Left cardiac atrium (tissue), 4 donors: ENCODE measurements around the gene CRKL. TPM values are rescaled to one million over a fixed set of nuclear protein-coding genes. Genes with fewer than 3 reads are reported as not detected.
"Not testable (repeated sequence)": the region's sequence is repeated elsewhere in the genome, so short reads cannot be mapped to it uniquely, and the experiment has no call there.

Experiments used
- ATAC-seq, 2 donors: fragments of 200-7000 bp; cut with Tn5 transposase; one replicate each; pipeline ENCODE4 v1.9.1; 2020; ENCODE audit warnings: mild to moderate bottlenecking in 2 of 2, moderate library complexity in 2 of 2
- DNase-seq: peaks from one replicate; pipeline ENCODE4 v3.0.0-alpha.2; 2020
- intact Hi-C, 2 donors: fragments of 100-400 bp; cut with DNase I; formaldehyde crosslinking; loops; one replicate each; pipeline versions ENCODE4 v1.14.1 to v1.15.1; 2022 to 2023
- total RNA-seq, 2 donors: library from RNA; stranded (reverse); fragmentation: NEBNext Ultra II Directional; extraction: Animal tissue kit (Norgen Biotek cat#: 25700); gene quantifications; one replicate each; pipeline ENCODE4 v1.2.1, GENCODE V29; 2021
- donor health status: DM: no; HTN: yes; CAD: no.
- donor health status: DM: no; HTN: yes; CAD: no; lungs with severe emphysema.
- donor health status: DM: yes; HTN: yes; CAD: no.
- donor health status: Dilated cardiomyopathy.

The CRKL gene
- total RNA-seq, 2 donors from 2014 or later = 48.7 to 50.2 TPM

DNA sequence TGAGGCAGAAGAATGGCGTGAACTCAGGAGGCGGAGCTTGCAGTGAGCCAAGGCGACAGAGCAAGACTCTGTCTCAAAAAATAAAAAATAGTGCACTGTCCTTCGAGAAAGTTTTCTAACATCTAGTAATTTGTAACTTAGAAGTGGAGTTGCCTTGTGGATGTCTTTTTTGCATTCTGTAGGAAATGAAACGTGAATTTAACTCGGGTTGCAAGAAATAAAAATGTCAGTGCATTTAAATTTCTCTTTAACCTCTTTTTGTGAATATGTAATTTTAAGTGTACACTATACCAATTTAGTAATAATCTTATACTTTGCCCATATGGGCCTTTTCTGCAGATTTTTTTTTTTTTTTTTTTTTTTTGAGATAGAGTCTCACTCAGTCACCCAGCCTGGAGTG is 26.2 kb upstream of the CRKL start:
- intact Hi-C loops = no loop called here
- no peak for DNase-seq
- ATAC-seq = no peak

DNA sequence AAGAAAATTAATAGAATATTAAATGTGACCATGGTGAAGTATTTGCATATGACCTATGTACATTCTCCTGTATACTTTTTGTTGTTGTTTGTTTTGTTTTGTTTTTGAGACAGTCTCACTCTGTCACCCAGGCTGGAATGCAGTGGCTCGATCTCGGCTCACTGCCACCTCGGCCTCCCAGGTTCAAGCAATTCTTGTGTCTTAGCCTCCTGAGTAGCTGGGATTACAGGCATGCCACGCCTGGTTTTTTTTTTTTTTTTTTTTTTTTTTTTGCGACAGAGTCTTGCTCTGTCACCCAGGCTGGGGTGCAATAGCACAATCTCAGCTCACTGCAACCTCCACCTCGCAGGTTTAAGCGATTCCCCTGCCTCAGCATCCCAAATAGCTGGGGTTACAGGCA is 19.5 kb upstream of the CRKL start:
- ATAC-seq, DNase-seq, intact Hi-C loops: not testable (repeated sequence)

DNA sequence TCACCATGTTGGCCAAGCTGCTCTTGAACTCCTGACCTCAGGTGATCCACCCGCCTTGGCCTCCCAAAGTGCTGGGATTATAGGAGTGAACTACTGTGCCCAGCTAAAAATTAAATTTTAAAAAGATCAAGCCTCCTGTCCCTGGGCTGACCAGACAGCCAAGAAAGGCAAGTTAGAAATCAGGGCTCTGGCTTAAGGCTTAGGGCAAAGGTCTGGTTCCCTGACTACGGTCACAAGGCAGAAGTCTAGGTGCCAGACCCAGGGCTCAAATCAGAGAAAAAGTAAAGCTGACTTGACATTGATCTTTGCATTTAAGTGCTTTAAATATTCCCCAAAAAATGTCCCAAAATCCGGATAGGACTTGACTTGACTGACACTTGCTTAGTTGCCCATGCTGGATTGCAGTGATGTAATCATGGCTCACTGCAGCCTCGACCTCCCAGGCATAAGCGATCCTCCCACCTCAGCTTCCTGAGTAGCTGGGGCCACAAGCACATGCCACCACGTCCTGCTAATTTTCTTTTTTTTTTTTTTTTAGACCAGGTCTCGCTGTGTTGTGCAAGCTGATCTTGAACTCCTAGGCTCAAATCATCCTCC is 17.3 kb upstream of the CRKL start:
- DNase-seq (no peak), ATAC-seq (no peak)
- intact Hi-C loops = no loop called here

DNA sequence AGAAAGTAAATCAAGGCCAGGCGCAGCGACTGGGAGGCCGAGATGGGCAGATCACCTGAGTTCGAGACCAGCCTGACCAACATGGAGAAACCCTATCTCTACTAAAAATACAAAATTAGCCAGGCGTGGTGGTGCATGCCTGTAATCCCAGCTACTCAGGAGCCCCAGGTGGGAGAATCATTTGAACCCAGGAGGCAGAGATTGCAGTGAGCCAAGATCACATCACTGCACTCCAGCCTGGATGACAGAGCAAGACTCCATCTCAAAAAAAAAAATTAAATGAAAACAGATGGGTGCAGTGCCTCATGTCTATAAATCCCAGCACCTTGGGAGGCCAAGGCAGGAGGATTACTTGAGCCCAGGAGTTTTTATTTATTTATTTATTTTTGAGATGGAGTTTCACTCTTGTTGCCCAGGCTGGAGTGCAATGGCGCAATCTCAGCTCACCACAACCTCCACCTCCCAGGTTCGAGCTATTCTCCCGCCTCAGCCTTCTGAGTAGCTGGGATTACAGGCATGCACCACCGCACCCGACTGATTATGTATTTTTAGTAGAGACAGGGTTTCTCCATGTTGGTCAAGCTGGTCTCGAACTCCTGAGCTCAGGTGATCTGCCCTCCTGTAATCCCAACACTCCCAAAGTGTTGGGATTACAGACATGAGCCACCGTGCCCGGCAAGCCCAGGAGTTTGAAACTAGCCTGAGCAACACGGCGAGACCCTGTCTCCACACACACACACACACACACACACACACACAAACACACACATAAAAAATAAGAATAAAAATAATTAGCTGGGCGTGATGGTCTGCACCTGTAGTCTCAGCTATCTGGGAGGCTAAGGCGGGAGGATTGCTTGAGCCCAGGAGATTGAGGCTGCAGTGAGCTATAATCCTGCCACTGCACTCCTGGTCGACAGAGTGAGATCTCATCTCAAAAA is 15.8 kb upstream of the CRKL start:
- DNase-seq, intact Hi-C loops, ATAC-seq: not testable (repeated sequence)

DNA sequence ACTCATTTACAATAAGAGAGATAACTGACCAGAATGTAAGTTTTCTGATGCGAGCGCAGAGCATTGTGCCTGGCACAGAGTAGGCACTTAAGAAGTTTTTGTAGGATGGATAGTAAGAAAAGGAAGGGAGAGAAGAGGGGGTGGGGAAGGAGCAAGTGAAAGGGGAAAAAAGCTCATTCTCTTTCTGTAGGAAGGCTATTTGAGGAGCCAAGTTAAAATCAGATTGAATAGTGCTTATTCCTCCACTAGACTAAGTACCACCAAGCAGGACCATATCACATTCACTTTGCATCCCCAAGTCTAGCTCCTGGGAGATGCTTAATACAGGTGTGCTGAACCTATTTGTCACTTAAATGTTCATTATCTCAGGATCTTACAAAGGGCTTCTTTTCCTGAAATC is 14.1 kb upstream of the CRKL start:
- DNase-seq (no peak), ATAC-seq (no peak)
- intact Hi-C loops = no loop called here

DNA sequence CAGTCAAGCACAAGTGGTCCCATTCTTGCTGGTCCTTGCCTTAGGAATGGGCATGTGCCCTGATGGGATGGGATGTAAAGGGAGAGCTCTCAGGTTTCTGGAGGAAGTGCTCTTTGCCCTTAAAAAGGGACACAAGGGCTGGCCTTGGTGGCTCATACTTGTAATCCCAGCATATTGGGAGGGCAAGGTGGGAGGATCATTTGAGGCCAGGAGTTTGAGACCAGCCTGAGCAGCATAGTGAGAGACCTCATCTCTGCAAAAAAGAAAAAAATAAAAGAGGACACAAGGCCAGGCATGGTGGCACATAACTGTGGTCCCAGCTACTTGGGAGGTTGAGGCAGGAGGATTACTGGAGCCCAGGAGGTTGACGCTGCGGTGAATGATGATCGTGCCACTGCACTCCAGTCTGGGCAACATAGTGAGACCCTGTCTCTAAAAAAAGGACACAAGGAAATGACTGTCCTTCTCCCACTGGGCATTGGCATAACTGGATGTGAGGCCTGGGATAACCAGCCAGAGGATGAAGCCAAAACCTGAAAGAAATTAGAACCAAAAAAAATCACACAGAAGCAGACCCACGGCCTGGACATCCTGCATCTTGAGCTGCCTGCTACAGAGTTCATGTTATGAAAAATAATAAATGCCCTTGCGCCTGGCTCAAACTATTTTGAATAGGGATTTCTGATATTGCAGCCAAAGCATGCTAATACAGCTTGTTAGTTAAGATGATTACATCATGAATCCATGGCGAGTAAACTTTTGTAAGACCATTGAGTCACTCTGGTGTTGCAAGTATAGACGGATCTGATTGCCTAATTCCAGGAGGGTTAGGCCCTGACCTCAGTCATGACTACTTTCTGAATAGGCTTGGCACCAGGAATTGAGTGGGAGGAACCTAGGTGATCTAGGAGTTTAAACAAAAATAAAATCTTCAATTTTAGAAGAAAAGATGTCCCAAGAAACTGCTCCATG is 12.9 kb upstream of the CRKL start:
- DNase-seq = no peak
- intact Hi-C loops = no loop called here

DNA sequence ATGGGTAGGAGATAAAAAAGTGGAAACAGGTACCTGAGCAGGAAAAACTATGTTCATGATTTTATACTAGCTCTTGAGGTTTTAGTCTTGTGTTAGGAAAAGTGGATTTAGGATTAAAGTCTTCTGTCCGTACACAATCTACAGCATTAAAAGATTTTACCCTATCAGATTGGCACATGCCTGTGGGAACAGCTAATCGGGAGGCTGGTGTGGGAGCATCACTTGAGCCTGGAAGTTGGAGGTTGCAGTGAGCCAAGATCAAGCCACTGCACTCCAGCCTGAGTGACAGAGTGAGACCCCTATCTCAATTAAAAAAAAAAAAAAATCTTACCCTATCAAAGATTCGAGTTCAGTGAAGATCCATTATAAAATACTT is 12.2 kb upstream of the CRKL start:
- peak in 1 of 2 donors; percentile 75 for ATAC-seq
- intact Hi-C loops = no loop called here
- DNase-seq = no peak

More for the DNA sequence above, 12.9 kb upstream of the CRKL start:
- ATAC-seq = peak; percentile 87 to 97

DNA sequence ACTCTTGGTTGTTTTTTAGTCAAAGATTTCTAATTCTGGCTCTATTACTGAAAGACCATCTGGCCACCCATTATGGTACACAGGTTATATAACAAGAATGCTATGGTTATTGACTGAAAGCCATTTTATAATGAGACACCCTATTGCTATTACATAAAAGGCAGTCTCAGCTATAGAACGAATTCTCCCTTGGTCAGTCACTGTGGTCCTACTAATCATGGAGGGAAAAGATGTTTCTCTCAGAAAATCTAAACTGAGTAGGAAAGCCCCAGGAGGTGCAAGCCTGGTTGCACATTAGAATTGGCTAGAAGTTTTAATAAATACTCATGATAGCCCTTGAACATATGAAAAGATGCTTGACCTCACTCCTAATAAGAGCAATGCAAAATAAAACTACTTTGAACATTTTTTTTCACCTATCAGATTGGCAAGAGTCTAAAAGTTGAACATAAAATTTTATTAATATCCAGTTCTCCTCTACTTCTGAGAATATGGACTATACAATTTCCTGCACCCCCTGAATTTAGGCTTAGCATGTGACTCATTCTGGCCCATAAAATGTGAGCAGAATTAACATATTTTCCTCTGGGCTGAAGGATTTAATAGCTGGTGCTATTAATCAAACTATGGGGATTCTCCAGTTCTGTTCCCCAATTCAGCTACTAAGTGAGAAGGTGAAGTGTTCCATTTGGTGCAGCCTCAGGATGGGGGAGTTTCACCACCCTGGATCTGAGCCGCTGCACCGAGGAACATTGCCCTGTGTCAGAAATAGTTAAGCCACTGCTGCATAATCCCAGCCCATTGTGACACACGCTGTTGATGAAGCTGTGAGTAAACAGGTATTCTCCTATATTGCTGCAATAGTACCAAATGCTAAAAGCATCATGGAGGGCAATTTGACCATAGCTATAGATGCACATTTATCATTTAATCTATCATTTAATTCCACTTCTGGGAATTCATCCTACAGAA is 11.5 kb upstream of the CRKL start:
- peak in 1 of 2 donors; percentile 11 for ATAC-seq
- intact Hi-C loops = no loop called here

DNA sequence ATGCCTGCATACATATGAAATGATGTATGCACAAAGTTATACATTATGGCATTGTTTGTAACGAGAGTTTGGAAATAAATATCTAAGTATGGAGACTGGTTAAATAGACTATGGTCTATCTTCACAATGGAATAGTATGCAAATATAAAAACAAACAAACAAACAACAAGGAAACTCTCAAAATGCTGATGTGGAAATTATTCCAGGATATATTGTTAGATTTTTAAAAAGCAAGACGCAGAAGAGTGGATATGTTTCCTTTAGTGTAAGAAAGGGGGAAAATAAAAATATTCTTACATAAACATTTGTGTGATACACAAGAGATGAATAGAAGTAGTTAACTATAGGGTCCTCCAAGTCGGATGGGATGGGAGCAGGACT is 10.8 kb upstream of the CRKL start:
- DNase-seq (no peak), ATAC-seq (no peak)
- intact Hi-C loops = no loop called here

More for the DNA sequence above, 11.5 kb upstream of the CRKL start:
- DNase-seq = no peak

DNA sequence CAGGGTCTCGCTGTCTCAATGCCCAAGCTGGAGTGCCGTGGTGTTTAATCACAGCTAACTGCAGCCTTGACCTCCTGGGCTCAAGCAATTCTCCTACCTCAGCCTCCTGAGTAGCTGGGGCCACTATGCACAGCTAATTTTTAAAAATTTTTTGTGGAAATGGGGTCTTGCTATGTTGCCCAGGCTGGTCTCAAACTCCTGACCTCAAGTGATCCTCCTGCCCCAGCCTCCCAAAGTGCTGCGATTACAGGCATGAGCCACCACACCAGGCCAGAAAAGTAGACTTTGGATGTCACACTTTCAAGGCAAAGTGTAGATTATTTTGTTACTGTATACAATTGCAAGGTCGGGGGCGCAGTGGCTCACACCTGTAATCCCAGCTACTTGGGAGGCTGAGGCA is 8.5 kb upstream of the CRKL start:
- ATAC-seq, intact Hi-C loops, DNase-seq: not testable (repeated sequence)

DNA sequence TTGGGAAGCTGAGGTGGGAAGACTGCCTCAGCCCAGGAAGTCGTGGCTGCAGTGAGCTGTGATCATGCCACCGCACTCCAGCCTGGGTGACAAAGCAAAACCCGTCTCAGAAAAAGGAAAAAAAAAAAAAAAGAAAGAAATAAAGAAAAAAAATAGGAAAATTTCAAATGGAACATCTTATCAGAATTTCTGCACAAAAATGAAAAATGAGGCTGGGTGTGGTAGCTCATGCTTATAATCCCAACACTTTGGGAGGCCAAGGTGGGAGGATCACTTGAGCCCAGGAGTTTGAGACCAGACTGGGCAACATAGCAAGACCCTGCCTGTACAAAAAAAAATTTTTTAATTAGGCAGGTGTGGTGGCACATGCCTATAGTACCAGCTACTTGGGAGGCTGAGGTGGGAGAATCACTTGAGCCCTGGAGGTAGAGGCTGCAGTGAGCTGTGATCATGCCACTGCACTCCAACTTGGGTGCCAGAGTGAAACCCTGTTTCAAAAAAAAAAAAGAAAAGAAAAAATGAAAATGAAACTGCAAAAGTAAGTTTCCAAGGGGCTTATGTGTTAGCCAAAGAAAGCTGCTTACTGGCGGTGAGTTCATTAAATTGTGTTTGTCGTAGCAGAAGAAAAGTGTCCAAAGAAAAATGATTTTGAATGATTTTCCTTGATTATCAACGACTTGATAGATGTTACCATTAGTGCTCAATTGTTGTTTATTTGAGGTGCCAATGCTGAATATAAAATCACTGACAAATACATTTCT is 7.5 kb upstream of the CRKL start:
- intact Hi-C loops = no loop called here
- DNase-seq (no peak), ATAC-seq (no peak)

DNA sequence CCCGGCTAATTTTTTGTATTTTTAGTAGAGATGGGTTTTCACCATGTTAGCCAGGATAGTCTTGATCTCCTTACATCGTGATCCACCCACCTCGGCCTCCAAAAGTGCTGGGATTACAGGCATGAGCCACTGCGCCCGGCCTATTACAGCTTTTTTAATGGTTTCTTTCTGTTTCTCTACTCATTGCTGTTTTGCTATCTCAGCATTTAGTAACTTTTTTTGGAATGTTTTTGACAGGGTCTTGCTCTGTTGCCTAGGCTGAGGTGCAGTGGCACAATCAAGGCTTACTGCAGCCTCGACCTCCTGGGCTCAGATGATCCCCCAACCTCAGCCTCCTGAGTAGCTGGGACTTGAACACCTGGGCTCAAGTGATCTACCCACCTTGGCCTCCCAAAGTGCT is 4.7 kb upstream of the CRKL start:
- intact Hi-C loops = no loop called here

DNA sequence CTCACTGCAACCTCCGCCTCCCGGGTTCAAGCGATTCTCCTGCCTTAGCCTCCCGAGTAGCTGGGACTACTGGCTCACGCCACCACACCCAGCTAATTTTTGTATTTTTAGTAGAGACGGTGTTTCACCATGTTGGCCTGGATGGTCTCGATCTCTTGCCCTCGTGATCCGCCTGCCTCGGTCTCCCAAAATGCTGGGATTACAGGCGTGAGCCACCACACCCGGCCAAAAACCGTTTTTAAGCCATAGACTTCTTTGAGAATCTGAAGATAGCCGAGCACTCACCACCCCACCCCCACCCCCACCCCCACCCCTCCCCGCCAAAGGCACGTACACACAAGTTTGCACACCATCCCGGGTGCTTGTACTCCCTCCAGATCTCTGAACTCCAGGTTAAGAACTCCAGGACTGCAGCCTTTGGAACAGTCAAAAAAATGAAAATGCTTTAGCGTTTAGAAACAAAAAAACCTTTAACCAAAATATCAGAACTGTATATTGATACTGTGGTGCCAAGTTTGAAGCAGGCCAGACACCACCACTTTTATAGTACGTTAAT is 1.5 kb downstream of the CRKL start:
- intact Hi-C loops = loop anchor here in 1 of 2 donors (5.0 kb wide), 1 partner anchor 49 kb away; the partner anchor contains the start of gene AIFM3
- no peak for DNase-seq
- ATAC-seq = no peak

More for the DNA sequence above, 4.7 kb upstream of the CRKL start:
- DNase-seq = no peak
- no peak for ATAC-seq

DNA sequence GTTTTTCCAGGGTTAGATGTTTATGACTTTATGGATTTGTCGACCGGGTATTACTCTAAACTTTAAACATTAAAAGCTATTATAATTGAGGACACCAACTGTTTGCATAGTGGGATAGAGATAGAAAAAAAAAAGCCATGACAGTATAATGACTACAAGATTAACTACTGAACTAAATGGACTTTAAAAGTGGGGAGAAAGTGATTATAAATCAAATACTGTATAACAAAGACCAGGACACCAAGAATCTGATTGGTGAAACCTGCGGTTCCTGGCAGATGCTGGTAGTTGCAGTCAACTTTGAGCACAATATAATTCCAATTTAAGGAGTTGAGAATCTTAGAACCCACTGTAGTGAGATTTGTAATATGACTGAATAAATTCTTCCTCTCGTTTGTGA is 2.5 kb downstream of the CRKL start:
- no peak for ATAC-seq
- intact Hi-C loops = loop anchor here in 1 of 2 donors (5.0 to 10.0 kb wide), 2 partner anchors 48 to 55 kb away; partner anchors contain the start of gene AIFM3
- no peak for DNase-seq

DNA sequence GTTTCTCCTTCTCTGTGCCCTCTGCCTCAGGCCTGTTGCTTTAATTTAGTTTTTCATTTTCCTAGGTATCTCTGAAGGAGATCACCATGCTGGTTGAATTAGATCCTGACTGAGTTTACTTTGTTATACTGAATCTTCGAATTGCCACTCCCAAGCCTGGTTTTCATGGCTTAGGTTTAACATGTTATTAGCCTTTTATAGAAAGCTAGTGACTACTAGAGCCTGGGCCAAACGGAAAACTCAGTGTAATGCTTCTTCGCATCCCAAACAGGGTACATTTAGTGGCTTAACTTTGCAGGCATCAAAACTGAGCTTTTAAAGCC is 3.6 kb downstream of the CRKL start:
- intact Hi-C loops = loop anchor here in 1 of 2 donors (10.0 kb wide), 1 partner anchor 56 kb away; no protein-coding TSS in a partner anchor
- ATAC-seq (no peak), DNase-seq (no peak)

DNA sequence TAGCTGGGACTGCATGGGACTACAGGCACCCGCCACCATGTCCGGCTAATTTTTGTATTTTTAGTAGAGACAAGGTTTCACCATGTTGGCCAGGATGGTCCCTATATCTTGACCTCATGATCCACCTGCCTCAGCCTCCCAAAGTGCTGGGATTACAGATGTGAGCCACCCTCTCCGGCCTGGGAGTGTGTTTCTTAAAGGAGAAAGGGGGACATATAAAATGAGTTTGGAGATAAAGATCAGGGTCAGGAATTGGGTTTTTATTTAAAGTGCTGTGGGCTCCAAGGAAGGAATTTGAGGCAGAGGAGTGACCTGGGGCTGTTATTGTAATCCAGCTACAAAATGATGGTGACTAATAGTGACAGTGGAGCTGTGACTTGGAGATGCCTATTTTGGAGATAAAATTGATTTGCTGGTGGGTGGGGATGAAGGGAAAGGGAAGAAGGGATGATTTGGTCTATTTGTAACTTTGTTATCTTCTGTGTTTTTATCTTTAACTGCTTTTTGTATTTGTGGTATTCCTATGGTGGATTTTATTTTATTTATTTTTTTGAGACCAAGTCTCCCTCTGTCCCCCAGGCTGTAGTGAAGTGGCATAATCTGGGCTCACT is 5.0 kb downstream of the CRKL start:
- DNase-seq (no peak), ATAC-seq (no peak)
- intact Hi-C loops = loop anchor here in 1 of 2 donors (10.0 kb wide), 1 partner anchor 57 kb away; no protein-coding TSS in a partner anchor

DNA sequence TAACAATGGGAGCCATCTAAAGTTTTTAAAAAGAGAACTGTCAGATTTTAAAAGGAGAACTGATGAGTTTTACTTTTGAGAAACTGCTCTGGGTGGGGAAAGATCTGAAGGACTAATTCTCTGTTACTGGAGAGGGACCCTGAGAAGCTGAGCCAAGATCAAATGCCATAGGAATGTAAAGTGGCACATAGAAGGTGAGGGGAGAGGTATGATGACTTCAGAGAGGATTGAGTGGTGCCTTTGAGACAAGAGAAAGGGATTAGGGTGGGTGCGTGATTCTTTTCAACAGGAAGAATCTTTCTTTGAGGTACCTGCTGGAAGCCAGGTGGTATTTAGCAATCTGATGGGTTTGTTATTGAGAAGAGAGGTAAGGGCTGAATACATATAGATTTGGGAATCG is 9.0 kb downstream of the CRKL start:
- intact Hi-C loops = loop anchor here in 1 of 2 donors (10.0 kb wide), 1 partner anchor 61 kb away; no protein-coding TSS in a partner anchor
- ATAC-seq = no peak
- no peak for DNase-seq
